ENCODE results near the gene ACTL7B.

DNA sequence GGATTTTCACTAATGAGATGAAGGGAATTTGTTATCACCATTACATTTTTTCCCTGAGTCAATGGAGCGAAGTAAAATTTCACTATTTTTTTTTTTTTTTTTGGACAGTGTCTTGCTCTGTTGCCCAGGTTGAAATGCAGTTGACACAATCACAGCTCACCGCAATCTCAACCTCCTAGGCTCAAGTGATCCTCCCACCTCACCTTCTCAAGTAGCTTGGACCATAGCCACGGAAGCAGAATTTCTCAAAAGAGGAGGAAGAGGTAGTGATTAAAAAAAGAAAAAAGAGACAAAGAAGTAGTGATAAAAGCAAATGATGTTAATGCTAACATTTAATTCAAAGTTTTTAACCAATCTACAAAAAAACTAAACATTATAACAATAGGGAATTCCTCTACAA, 48.4 kb upstream of the ACTL7B start:
- TF ChIP-seq, protein P1, sequence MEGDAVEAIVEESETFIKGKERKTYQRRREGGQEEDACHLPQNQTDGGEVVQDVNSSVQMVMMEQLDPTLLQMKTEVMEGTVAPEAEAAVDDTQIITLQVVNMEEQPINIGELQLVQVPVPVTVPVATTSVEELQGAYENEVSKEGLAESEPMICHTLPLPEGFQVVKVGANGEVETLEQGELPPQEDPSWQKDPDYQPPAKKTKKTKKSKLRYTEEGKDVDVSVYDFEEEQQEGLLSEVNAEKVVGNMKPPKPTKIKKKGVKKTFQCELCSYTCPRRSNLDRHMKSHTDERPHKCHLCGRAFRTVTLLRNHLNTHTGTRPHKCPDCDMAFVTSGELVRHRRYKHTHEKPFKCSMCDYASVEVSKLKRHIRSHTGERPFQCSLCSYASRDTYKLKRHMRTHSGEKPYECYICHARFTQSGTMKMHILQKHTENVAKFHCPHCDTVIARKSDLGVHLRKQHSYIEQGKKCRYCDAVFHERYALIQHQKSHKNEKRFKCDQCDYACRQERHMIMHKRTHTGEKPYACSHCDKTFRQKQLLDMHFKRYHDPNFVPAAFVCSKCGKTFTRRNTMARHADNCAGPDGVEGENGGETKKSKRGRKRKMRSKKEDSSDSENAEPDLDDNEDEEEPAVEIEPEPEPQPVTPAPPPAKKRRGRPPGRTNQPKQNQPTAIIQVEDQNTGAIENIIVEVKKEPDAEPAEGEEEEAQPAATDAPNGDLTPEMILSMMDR (IDR thresholded peaks at IDR 0.05), result no peak
- no peak for TF ChIP-seq POLR2A (IDR thresholded peaks at IDR 0.05)

Data from lower leg skin (tissue), 3 donors.